Mesothelial cell of epicardium (in vitro differentiated cells): ENCODE data around the gene PIEZO2. TPM values are rescaled to one million over a fixed set of nuclear protein-coding genes. Genes with fewer than 3 reads are reported as not detected.

Experiments
- DNase-seq, 2 experiments: peaks; one replicate each; pipeline ENCODE4 v3.0.0; 2021; ENCODE audit warnings: low spot score in 2 of 2; ENCODE audit not compliant: unreplicated experiment in 2 of 2
- H3K27ac Mint-ChIP-seq: 2 replicates; pipeline ENCODE4 v1.8.0; 2021; ENCODE audit warnings: mixed read lengths
- H3K27me3 Mint-ChIP-seq: 2 replicates; pipeline ENCODE4 v1.8.0; 2021; ENCODE audit warnings: low read depth, mixed read lengths
- H3K36me3 Mint-ChIP-seq: 2 replicates; pipeline ENCODE4 v1.8.0; 2021; ENCODE audit warnings: mixed read lengths
- H3K4me1 Mint-ChIP-seq: 2 replicates; pipeline ENCODE4 v1.8.0; 2021; ENCODE audit warnings: mixed read lengths
- H3K4me3 Mint-ChIP-seq: 2 replicates; pipeline ENCODE4 v1.8.0; 2021; ENCODE audit warnings: mild to moderate bottlenecking, moderate library complexity, mixed read lengths
- H3K9me3 Mint-ChIP-seq: 2 replicates; pipeline ENCODE4 v1.8.0; 2021; ENCODE audit warnings: mixed read lengths
- total RNA-seq: library from RNA; stranded (reverse); gene quantifications from 3 replicates; pipeline ENCODE4 v1.2.1, GENCODE V29; 2021
- TF ChIP-seq, protein P1 (sequence below): fragments of 200-600 bp; sonication (generic); IDR thresholded peaks from one replicate; pipeline ENCODE4 v1.5.0; 2021; ENCODE audit warnings: antibody characterized with exemption; ENCODE audit not compliant: unreplicated experiment

PIEZO2 gene
- total RNA-seq, 1 donor from 2014 or later, result 36.7 TPM

DNA sequence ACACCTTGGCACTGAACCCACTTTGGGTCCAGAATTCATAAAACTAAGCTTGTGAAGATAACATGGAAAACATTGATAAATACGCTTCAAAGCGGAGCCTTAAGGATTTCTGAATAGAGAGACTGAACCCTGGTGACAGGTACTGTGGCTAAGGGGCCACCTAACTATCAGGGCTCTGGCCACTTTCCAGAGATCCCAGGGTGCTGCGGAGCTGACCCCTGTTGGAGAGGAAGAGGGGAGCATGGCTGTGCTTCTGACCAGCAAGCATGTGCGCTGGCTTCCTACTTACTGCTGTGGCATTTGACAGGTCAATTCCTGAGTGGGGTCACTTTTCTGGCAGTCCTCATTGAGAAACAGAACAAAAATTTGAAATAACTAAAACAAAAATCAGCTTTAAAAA, 395.2 kb downstream of the PIEZO2 start:
- H3K27me3 Mint-ChIP-seq, result peaks cover 1% of the 10 kb centered on the region
- no peak overlapping the region for H3K4me3 Mint-ChIP-seq
- no peak for DNase-seq

DNA sequence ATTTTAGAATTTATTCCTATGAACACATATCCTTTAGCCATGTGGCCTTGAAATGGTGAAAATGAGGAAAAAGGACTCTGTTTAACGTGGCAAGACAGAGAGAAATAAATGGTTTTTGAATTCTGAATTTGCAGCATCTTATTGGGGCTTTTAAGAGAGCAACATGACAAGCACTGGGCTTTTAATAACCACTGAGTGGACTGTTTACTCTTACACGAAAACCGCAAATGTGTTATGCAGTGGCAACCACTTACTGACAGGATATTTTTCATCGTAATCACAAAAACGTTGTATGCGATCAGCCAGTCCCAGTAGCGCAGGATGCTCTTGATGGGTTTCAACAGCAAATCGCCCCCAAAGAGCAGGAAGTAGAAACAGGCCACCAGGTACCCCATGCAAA, 397.0 kb downstream of the PIEZO2 start:
- Mint-ChIP-seq H3K4me1 (peaks cover 11% of the 10 kb centered on the region), H3K27ac (no peak overlapping the region), H3K9me3 (no peaks in the 10 kb centered on the region), H3K36me3 (no peaks in the 10 kb centered on the region), H3K27me3 (no peaks in the 10 kb centered on the region), H3K4me3 (no peak overlapping the region)
- DNase-seq, result no peak
- TF ChIP-seq, protein P1, sequence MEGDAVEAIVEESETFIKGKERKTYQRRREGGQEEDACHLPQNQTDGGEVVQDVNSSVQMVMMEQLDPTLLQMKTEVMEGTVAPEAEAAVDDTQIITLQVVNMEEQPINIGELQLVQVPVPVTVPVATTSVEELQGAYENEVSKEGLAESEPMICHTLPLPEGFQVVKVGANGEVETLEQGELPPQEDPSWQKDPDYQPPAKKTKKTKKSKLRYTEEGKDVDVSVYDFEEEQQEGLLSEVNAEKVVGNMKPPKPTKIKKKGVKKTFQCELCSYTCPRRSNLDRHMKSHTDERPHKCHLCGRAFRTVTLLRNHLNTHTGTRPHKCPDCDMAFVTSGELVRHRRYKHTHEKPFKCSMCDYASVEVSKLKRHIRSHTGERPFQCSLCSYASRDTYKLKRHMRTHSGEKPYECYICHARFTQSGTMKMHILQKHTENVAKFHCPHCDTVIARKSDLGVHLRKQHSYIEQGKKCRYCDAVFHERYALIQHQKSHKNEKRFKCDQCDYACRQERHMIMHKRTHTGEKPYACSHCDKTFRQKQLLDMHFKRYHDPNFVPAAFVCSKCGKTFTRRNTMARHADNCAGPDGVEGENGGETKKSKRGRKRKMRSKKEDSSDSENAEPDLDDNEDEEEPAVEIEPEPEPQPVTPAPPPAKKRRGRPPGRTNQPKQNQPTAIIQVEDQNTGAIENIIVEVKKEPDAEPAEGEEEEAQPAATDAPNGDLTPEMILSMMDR, result no peak

More for the DNA sequence above, 395.2 kb downstream of the PIEZO2 start:
- no peak overlapping the region for H3K27ac Mint-ChIP-seq
- TF ChIP-seq, protein P1, result no peak
- peaks cover 3% of the 10 kb centered on the region for H3K36me3 Mint-ChIP-seq
- no peaks in the 10 kb centered on the region for H3K9me3 Mint-ChIP-seq
- peaks cover 11% of the 10 kb centered on the region for H3K4me1 Mint-ChIP-seq

GRCh38 chr18:10751653-10752052, 397.7 kb downstream of the PIEZO2 start:
- no peaks in the 10 kb centered on the region for H3K36me3 Mint-ChIP-seq
- peak overlapping the region; percentile 2 for H3K27ac Mint-ChIP-seq
- TF ChIP-seq, protein P1, result no peak
- H3K4me1 Mint-ChIP-seq, result peaks cover 11% of the 10 kb centered on the region
- H3K27me3 Mint-ChIP-seq, result no peaks in the 10 kb centered on the region
- H3K9me3 Mint-ChIP-seq, result no peaks in the 10 kb centered on the region
- H3K4me3 Mint-ChIP-seq, result no peak overlapping the region
- no peak for DNase-seq

DNA sequence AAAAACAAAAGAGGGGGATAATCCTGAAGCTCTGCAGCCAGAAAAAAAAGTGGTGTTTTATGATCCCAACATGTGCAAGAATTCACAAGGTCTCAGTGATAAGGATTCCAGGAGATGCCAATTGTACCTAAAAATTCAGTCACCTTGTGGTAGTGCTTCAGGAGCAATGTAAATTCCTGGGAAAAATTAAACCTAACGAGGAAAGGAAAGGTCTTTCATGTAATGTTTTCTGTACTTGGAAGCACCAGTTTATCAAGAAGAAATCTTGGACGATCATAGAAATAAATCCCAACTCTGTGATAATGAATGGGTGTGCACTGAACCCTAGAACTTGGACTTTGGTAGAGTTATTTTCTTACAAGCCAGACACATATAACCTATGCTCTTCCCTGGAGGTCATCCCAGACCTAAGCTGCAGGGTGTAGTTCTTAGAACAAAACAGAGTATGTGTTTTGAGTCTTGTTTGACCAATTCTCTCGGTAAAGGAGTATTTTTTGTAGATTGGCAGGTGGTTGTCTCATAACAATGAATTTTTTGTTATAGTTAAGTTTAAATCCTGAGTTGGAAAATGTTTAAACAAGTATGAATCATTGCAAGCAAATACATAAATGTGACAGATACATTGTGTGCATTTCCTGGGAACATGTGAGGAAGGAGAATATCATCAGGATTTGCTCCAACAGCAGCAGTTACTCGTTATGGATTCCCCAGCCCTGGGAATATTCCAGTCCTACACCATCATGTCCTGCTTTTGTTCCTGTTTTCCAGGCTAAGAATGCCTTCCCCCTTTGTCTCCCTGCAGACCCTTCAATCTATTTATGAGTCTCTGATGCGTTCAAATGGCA, 399.0 kb downstream of the PIEZO2 start:
- Mint-ChIP-seq H3K4me3 (no peak overlapping the region), H3K27me3 (no peaks in the 10 kb centered on the region), H3K4me1 (peaks cover 11% of the 10 kb centered on the region), H3K36me3 (no peaks in the 10 kb centered on the region), H3K27ac (no peak overlapping the region), H3K9me3 (no peaks in the 10 kb centered on the region)
- DNase-seq, result no peak
- TF ChIP-seq, protein P1, result no peak

DNA sequence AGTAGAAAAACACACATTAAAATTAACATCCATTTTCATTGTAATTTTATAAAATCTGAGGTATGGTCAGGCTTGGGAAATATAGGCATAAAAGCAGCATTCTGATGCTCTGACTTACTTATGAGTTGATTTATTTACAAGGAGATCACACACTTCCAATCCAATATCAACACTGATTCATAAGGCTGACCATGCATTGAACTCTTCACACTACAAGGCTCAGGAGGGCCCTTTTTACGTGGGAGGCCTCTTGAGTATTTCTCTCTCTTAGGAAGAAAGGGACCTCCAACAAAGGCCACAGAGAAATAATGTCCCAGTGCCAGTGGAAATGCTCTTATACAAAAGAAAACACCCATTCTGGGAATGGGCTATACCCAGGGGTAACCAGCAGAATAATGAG, 400.7 kb downstream of the PIEZO2 start:
- TF ChIP-seq, protein P1, result no peak
- Mint-ChIP-seq H3K27ac (no peak overlapping the region), H3K4me1 (peaks cover 11% of the 10 kb centered on the region), H3K36me3 (no peaks in the 10 kb centered on the region), H3K27me3 (no peaks in the 10 kb centered on the region), H3K9me3 (no peaks in the 10 kb centered on the region), H3K4me3 (no peak overlapping the region)
- DNase-seq, result no peak
